Activated CD4-positive, alpha-beta T cell treated with anti-CD3 and anti-CD28 coated beads, Interleukin-2, amount 50 U/mL, for 16 hours (primary cell): ENCODE results near the gene CCL4.
"Not testable (repeated sequence)": the region's sequence is repeated elsewhere in the genome, so short reads cannot be mapped to it uniquely, and the experiment has no call there.

Experiments
- DNase-seq: peaks from one replicate; pipeline ENCODE4 v3.0.0-alpha.2; 2020

The CCL4 gene

GRCh38 chr17:36088670-36089338 lies 14.8 kb upstream of the CCL4 start:
- DNase-seq: no peak

DNA sequence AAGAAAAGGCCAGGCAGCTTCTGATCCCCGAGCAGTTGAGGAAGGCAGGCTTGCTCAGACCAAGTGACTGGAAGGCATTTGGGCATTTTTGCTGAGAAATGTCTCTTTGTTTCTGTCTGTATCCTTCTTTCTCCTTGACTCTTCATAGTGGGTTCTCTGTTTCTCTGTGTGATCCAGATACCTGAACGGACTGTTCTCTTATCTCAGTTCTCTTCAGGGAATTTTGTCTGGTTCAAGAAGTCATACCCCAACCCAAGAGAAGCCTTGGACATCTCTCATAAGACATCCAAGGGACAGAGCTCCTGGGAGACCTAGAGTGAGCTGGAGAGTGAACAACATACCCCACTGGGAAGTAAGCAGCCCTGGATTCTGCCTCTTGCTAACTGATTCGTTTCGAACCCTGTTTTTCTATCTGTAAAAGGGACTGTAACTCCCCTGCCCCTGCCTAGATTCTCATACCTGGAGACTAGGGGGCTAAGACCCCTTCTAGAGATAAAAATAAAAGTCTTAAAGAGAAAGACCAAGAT lies 14.2 kb upstream of the CCL4 start:
- DNase-seq: no peak

DNA sequence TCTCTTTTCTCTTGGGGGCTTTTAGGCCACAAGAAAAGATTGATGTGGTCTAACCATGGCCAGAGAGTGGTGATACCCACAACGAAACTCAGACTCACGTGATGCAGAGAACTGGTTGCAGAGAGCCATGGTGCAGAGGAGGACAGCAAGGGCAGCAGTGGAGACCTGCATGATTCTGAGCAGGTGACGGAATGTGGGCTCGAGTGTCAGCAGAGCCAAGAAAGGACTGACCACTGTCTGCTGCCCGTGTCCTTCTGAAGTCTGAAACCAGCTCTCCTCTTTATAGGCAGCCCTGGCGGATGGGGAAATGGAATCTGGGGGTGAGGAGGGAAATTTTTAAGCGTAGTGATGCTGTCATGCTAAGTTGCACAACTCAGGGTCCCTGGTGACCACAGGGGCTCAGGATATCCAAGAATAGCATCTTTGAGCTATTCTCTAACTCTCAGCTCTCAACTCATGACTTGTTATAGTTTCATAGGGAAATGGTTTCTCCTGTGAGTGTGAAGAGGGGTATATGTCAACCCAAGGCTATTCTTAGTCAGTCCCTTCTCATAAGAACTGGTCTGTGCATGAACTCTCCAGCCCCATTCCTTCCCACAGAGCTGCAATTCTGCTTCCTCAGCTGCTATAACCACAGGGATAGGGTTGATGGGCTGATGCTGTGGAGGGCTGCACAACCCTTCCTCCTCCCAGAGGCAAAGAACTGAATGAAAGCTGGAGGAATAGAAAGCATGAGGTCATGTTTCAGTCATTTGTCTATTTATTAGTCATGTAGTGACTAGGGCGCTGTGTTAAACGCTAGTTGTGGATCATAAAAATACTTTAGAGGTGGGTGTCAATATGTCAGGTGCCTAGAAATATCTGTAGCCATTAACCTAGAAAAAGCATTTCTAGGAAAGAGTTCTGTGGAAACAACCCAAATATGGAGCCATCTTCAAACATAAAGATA lies 13.5 kb upstream of the CCL4 start, which contains the start of gene CCL3:
Gene CCL3, minus strand, starts transcription at position 256 of the 949 bp plus-strand sequence. Its CDS starts 85 bp downstream, at position 171.
- DNase-seq: peak; percentile 91

DNA sequence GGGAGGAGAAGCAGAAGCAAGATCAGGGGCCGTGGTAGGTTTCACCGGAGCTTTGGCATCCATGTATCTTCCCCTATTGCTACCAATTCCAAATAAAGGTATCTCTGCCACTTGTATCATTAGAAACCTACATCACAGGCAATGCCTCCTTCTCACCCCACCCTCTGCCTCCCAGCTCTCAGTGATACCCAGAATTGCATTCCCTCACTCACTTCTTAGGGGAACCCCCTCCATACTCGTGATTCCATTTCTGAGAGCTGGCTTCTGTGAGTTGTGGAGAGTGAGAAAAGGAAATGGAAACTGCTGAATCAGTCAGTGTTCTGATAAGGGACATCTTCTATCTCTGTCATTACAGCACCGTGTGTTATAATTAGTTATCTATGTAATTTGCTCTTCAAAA lies 11.4 kb upstream of the CCL4 start:
- DNase-seq: peak; percentile 86

DNA sequence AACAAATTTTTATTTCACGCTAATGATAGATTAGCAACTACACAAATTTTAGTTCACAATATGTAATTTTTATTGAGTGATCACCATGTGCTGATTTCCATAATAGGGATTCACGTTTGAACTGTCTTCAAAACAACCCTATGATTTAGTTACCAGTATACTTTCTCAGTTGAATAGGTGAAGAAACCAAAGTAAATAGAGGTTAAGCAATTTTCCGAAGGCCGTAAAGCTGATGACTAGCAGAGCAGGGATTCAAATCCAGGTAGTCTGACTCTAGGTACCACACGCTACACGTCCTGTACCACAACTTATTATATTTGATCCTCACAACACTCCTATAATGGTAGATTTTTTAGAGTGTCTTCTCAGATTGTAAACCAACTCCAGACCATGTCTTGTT lies 10.9 kb upstream of the CCL4 start:
- DNase-seq: not testable (repeated sequence)

DNA sequence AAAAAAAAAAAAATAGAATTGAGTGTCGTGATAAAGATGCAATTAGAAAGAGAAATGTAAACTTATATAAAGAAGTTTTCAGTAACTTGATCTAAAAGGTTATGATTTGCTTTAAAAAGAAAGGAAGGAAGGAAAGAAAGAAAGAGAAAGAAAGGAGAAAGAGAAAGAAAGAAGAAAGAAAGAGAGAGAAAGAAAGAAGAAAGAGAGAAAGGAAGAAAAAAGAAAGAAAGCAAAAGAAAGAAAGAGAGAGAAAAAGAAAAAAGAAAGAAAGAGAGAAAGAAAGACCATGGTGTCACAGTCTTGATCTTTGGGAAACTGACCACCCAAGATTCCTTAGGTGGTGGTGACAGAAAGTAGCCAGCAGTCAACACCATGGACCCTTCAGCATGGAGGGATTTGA lies 9.4 kb upstream of the CCL4 start:
- no peak for DNase-seq

DNA sequence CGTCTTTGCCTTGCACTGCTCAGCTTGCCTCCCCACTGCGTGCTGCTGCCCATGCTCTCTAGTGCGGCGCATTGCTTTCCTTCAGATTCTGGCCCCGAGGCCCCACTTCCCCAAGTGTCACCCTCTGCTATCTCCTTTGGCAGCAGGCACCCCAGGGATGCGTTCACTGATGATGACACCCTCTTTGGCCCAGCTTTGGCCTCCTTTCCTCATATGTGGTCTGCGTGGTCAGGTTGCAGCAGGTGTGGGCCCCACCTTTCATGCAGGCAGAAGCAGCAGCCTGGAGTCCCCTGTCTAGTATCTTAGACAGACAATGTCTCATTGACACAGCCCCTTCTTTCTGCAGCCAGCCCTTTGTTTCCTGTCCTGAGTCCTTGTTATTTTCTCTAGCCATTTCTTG lies 8.9 kb upstream of the CCL4 start:
- no peak for DNase-seq

- no peak for DNase-seq
These were observed 7.6 kb upstream of the CCL4 start for GRCh38 chr17:36095992-36096391.

- DNase-seq: not testable (repeated sequence)
These were observed 4.6 kb upstream of the CCL4 start for GRCh38 chr17:36099004-36099403.

DNA sequence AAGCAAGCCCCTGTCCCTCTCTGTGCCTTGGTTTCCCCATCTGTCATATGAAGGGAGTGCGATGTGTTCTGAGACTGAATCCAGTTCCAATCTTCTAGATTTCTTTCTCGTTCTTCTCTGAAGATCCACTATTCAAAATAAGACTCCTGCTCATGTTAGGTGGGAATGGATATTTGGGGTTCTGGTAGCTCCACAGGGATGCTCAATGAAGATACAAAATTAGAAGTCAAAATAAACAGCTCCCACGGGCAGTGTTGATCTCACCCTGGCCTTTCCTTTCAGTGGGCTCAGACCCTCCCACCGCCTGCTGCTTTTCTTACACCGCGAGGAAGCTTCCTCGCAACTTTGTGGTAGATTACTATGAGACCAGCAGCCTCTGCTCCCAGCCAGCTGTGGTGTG lies 619 bp downstream of the CCL4 start:
- DNase-seq: not testable (repeated sequence)

- no peak for DNase-seq
These were observed 1.1 kb downstream of the CCL4 start for GRCh38 chr17:36104701-36105181.

- no peak for DNase-seq
These were observed 2.3 kb downstream of the CCL4 start for GRCh38 chr17:36105781-36106492.

GRCh38 chr17:36106493-36106835 lies 2.8 kb downstream of the CCL4 start:
- no peak for DNase-seq

GRCh38 chr17:36107660-36108059 lies 4.0 kb downstream of the CCL4 start:
- DNase-seq: no peak

DNA sequence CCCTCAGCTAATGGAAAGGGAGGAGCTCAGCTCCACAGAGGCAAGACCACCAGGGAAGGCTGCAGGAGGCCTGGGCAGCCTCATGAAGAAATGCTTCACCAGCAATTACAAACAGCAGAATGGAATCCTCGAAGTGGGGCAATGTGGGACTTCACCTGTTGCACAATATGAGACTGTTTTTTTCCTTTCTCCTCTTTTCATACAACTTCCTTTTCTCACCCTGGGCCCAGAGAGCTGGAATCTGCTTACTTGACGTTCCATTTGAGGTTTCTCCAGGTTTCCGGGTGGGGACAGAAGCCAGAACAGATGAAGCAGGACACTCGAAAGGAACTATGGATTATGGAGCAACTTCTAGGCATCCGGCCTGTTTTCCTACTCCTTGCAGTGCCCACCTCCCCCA lies 4.6 kb downstream of the CCL4 start:
- DNase-seq: not testable (repeated sequence)

- no peak for DNase-seq
These were observed 7.5 kb downstream of the CCL4 start for GRCh38 chr17:36111068-36111490.

DNA sequence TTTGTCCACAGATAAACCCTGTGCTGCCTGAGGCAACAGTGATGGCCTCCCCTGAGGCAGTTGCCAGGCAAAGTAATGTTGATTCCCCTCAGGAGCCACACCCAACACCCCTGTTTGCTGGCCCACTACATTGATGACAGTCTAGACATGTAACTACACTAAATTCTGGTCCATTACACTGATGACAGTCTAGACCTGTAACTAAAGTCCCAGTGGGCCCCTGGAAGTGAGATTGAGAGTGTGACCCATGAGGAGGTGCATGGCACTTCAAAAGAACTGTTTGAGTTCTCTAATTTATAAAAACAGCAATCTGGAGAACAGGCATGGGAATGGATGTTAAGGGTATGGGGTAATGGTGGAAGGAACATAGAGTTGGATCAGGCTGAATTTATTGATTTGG lies 8.9 kb downstream of the CCL4 start:
- DNase-seq: no peak

DNA sequence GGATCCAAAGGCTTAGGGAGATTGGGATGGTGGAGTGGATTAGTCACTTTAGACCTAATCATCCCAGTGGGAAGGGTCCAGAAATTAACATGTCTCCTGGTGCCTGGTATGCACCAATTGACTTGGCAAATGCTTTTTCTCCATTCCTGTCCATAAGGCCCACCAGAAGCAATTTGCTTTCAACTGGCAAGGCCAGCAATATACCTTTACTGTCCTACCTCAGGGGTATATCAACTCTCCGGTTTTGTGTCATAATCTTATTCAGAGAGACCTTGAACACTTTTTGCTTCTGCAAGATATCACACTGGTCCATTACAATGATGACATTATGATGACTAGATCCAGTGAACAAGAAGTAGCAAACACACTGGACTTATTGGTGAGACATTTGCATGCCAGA lies 9.5 kb downstream of the CCL4 start:
- DNase-seq: not testable (repeated sequence)

- DNase-seq: not testable (repeated sequence)
These were observed 11.5 kb downstream of the CCL4 start for GRCh38 chr17:36114971-36115648.

DNA sequence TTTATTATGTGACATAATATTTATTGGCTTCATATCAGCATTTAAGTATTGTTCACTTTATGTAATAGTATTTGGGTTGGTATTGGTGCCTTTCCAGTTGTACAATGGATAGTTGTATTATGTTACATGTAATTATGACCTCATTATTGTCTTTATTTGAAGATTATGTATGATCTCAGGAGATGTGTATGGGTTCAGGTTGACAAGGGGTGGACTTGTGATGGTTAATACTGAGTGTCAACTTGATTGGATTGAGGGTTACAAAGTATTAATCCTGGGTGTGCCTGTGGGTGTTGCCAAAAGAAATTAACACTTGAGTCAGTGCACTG lies 12.0 kb downstream of the CCL4 start:
- DNase-seq: not testable (repeated sequence)

DNA sequence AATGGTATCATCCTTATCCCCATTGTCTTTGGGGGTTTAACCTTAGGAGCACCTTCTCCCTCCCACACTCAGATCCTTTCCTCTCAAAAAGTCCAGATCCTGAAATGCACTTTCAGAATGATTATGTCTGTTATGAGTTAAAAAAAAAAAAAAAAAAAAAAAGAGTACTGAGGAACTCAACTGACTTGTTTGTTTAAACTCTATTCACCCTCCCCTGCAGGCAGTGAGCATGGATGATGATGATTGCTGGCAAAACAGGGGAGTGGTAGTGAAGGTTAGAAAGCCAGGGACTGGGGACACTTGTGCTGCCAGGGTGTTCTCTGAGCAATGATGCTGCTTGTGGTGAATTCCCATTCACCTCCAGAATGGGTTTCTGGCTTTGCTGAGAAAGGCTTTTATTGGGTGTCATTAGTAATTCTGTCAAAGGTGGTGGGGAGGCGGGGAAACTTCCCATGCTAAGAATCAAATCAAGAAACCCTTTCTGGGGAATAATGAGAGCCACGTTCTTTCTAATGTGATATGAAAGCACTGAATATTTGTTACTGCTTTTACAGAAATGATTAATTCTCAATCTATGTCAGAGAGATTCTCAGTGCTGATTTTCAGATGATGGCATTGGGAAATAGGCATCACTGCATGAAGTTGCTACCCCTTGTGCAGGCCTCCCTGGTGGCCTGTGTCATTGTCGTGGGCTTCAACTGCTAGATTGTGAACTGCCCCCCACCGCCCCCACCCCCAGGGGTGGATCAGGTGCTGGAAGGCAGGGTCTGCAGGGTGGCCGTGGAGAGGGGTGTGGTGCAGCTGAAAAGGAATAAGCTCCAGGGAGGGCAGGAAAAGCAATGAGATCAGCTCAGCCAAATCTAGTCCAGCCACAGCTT lies 14.1 kb downstream of the CCL4 start:
- peak; percentile 74 for DNase-seq
